ENCODE measurements around the gene RAD50. TPM values are rescaled to one million over a fixed set of nuclear protein-coding genes. Genes with fewer than 3 reads are reported as not detected.

Gene RAD50
- total RNA-seq, 4 donors from 2014 or later, result 24.0 to 39.9 (median 29.3) TPM

GRCh38 chr5:132595624-132596023 is 38.8 kb downstream of the RAD50 start:
- H3K27ac ChIP-seq (replicated peaks in 1 of 4), result no peak overlapping the region
- TF ChIP-seq EP300 (IDR thresholded peaks at IDR 0.05) (no peak), CTCF (IDR thresholded peaks at IDR 0.05) (no peak), POLR2AphosphoS5 (IDR thresholded peaks at IDR 0.05) (no peak)
- no peaks in the 10 kb centered on the region for H3K27me3 ChIP-seq
- no peaks in the 10 kb centered on the region for H3K4me1 ChIP-seq
- 83% methylated on average over 5 of the region's 5 CpGs for WGBS
- no peak overlapping the region for H3K4me3 ChIP-seq
- H3K36me3 ChIP-seq, result peaks cover 29 to 94% (median 74%) of the 10 kb centered on the region in 4 donors
- intact Hi-C loops (cut with DNase I), result no loop called here
- no peaks in the 10 kb centered on the region for H3K9me3 ChIP-seq
- no peak for DNase-seq (ENCODE audit: extremely low spot score)

- peaks cover 27 to 92% (median 66%) of the 10 kb centered on the region in 4 donors for H3K36me3 ChIP-seq
- no peak for TF ChIP-seq POLR2AphosphoS5 (IDR thresholded peaks at IDR 0.05)
- no peak for TF ChIP-seq EP300 (IDR thresholded peaks at IDR 0.05)
- no peak for TF ChIP-seq CTCF (IDR thresholded peaks at IDR 0.05)
- no peak for TF ChIP-seq POLR2A (IDR thresholded peaks at IDR 0.05; ENCODE audit: low read depth)
- 89% methylated on average over 8 of the region's 8 CpGs for WGBS
- no peaks in the 10 kb centered on the region for H3K9me3 ChIP-seq
- DNase-seq (ENCODE audit: extremely low spot score), result no peak
- no peak overlapping the region for H3K4me3 ChIP-seq
- H3K27ac ChIP-seq (replicated peaks in 1 of 4), result no peak overlapping the region
- no peaks in the 10 kb centered on the region for H3K4me1 ChIP-seq
- no peaks in the 10 kb centered on the region for H3K27me3 ChIP-seq
- intact Hi-C loops (cut with DNase I), result no loop called here
These were observed 44.4 kb downstream of the RAD50 start for GRCh38 chr5:132601071-132601728.

DNA sequence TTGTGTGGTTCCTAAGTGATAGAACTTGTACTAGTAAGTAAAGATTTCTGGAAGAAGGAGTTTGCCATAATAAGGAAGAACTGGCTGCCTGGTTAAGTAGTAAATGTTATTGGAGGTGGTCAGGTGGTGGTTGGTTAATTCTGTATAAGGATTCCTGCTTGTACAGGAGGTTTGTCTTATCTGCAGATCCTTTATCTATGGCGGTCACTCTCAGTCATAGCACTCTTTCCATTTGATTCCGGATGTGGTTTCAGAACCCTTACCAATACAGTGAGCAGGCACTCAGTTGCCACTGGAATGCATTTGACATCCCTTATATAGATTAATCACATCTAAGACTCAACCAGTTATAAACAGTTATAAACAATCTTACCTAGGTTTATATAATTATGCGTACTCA is 50.3 kb downstream of the RAD50 start:
- H3K4me1 ChIP-seq, result no peaks in the 10 kb centered on the region
- no peak for DNase-seq (ENCODE audit: extremely low spot score)
- H3K9me3 ChIP-seq, result no peaks in the 10 kb centered on the region
- intact Hi-C loops (cut with DNase I), result no loop called here
- H3K4me3 ChIP-seq, result no peak overlapping the region
- peaks cover 30 to 96% (median 69%) of the 10 kb centered on the region in 4 donors for H3K36me3 ChIP-seq
- no peak for TF ChIP-seq POLR2AphosphoS5 (IDR thresholded peaks at IDR 0.05)
- 89% methylated on average over 3 of the region's 3 CpGs for WGBS
- no peak overlapping the region for H3K27ac ChIP-seq (replicated peaks in 1 of 4)
- H3K27me3 ChIP-seq, result no peaks in the 10 kb centered on the region

- no peak for DNase-seq (ENCODE audit: extremely low spot score)
- TF ChIP-seq POLR2A (IDR thresholded peaks at IDR 0.05; ENCODE audit: low read depth) (no peak), EP300 (IDR thresholded peaks at IDR 0.05) (no peak), CTCF (IDR thresholded peaks at IDR 0.05) (no peak), POLR2AphosphoS5 (IDR thresholded peaks at IDR 0.05) (no peak)
- Histone ChIP-seq H3K9me3 (no peaks in the 10 kb centered on the region), H3K27ac (replicated peaks in 1 of 4) (no peak overlapping the region), H3K4me1 (no peaks in the 10 kb centered on the region), H3K36me3 (peaks cover 30 to 97% (median 73%) of the 10 kb centered on the region in 4 donors), H3K4me3 (no peak overlapping the region), H3K27me3 (no peaks in the 10 kb centered on the region)
- intact Hi-C loops (cut with DNase I), result no loop called here
- WGBS, result 86% methylated on average over 5 of the region's 5 CpGs
These were observed 51.3 kb downstream of the RAD50 start for GRCh38 chr5:132608107-132608506.

DNA sequence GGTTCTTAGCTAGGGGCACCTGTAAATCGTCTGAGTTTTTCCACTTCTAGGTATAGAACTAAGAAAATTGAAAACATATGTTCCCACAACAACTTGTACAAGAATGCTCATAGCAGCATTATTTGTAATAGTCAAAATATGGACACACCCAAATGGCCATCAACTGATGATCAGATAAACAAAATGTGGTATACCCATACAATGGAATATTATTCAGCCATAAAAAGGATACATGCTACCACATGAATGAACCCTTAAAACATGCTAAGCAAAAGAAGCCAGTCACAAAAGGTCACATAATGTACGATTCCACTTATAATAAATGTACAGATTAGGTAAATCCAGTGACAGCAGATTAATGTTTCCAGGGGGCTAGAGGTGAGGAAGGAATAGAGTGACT is 55.2 kb downstream of the RAD50 start:
- TF ChIP-seq CTCF (IDR thresholded peaks at IDR 0.05), result no peak
- TF ChIP-seq POLR2AphosphoS5 (IDR thresholded peaks at IDR 0.05), result no peak
- no peak for TF ChIP-seq POLR2A (IDR thresholded peaks at IDR 0.05; ENCODE audit: low read depth)
- DNase-seq (ENCODE audit: extremely low spot score), result no peak
- intact Hi-C loops (cut with DNase I), result no loop called here
- H3K4me3 ChIP-seq, result no peak overlapping the region
- no peaks in the 10 kb centered on the region for H3K27me3 ChIP-seq
- no peaks in the 10 kb centered on the region for H3K9me3 ChIP-seq
- no peak overlapping the region for H3K27ac ChIP-seq (replicated peaks in 1 of 4)
- H3K4me1 ChIP-seq, result no peaks in the 10 kb centered on the region
- WGBS, result 98% methylated on average over 2 of the region's 2 CpGs
- H3K36me3 ChIP-seq, result peaks cover 26 to 99% (median 63%) of the 10 kb centered on the region in 4 donors

Measured in esophagus muscularis mucosa (tissue), 4 donors.